ENCODE measurements around the gene CYP1A1. TPM values are rescaled to one million over a fixed set of nuclear protein-coding genes. Genes with fewer than 3 reads are reported as not detected.

Gene CYP1A1
- total and polyA plus RNA-seq, 2 donors, result 0.09 to 0.11 TPM

DNA sequence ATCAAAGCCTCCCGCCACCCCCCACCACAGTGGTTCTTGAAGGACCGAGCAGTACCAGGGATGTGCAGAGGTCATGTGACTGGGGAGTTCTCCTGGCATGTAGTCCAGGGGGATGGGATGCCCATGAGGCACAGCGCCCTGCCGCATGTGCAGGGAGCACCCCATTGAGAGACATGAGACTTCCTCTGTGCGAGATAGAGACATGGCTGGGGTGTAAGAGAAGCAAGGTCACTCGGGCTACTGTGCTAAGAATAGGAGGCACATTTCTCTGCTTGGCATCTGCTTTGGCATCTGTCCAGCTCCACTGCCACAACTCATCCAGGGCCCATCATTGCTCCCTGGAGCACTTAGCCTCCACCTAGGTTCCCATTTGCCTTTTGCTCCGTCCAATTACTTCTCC lies 2.4 kb upstream of the CYP1A1 start:
- WGBS, result 90% methylated on average over 7 of the region's 7 CpGs
- peaks cover 35 to 55% of the 10 kb centered on the region in 2 donors for H3K27me3 ChIP-seq (ENCODE audit: control insufficient read depth in 2 of 2, insufficient read depth in 1 of 2, low read length in 1 of 2)
- DNase-seq (ENCODE audit: low read depth in 6 of 9, low spot score in 9 of 9), result no peak

DNA sequence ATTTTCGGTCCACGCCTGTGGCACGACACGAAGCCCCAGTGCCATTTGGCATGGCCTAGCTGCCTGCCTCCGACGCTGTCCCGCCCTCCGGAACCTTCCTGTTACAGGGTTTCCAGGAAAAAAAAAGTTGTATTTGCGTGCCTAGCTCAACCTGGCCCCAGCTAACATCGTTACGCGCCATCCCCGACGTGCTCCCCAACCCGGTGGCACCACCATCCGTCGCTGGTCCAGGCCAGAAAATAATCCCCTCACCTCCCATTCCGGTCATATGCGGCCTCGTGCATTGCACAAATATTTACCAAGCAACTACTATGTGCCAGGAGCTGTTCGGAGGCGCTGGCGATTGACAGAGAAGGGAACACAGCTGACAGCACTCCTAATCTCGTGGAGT lies 1.4 kb upstream of the CYP1A1 start:
- DNase-seq (ENCODE audit: low read depth in 6 of 9, low spot score in 9 of 9), result no peak
- Histone ChIP-seq H3K27ac (ENCODE audit: low read depth in 1 of 2, low read length in 1 of 2) (no peak overlapping the region), H3K4me1 (ENCODE audit: control insufficient read depth in 2 of 2, insufficient read depth in 2 of 2, low read length in 2 of 2) (peaks cover 2 to 10% of the 10 kb centered on the region in 2 donors), H3K27me3 (ENCODE audit: control insufficient read depth in 2 of 2, insufficient read depth in 1 of 2, low read length in 1 of 2) (peaks cover 35 to 56% of the 10 kb centered on the region in 2 donors), H3K9me3 (ENCODE audit: control insufficient read depth in 2 of 2, insufficient read depth in 1 of 2, low read length in 1 of 2) (peaks cover 0 to 4% of the 10 kb centered on the region in 2 donors), H3K36me3 (ENCODE audit: control insufficient read depth in 2 of 2, insufficient read depth in 2 of 2, low read length in 1 of 2) (no peaks in the 10 kb centered on the region), H3K4me3 (ENCODE audit: low read length in 2 of 2) (peak overlapping the region in 1 of 2 donors; percentile 49)
- WGBS, result 54% methylated on average over 24 of the region's 24 CpGs

More for the DNA sequence above, 2.4 kb upstream of the CYP1A1 start:
- no peak overlapping the region for H3K27ac ChIP-seq (ENCODE audit: low read depth in 1 of 2, low read length in 1 of 2)
- H3K4me3 ChIP-seq (ENCODE audit: low read length in 2 of 2), result no peak overlapping the region
- no peaks in the 10 kb centered on the region for H3K36me3 ChIP-seq (ENCODE audit: control insufficient read depth in 2 of 2, insufficient read depth in 2 of 2, low read length in 1 of 2)
- H3K4me1 ChIP-seq (ENCODE audit: control insufficient read depth in 2 of 2, insufficient read depth in 2 of 2, low read length in 2 of 2), result peaks cover 2 to 10% of the 10 kb centered on the region in 2 donors
- H3K9me3 ChIP-seq (ENCODE audit: control insufficient read depth in 2 of 2, insufficient read depth in 1 of 2, low read length in 1 of 2), result peaks cover 0 to 4% of the 10 kb centered on the region in 2 donors

DNA sequence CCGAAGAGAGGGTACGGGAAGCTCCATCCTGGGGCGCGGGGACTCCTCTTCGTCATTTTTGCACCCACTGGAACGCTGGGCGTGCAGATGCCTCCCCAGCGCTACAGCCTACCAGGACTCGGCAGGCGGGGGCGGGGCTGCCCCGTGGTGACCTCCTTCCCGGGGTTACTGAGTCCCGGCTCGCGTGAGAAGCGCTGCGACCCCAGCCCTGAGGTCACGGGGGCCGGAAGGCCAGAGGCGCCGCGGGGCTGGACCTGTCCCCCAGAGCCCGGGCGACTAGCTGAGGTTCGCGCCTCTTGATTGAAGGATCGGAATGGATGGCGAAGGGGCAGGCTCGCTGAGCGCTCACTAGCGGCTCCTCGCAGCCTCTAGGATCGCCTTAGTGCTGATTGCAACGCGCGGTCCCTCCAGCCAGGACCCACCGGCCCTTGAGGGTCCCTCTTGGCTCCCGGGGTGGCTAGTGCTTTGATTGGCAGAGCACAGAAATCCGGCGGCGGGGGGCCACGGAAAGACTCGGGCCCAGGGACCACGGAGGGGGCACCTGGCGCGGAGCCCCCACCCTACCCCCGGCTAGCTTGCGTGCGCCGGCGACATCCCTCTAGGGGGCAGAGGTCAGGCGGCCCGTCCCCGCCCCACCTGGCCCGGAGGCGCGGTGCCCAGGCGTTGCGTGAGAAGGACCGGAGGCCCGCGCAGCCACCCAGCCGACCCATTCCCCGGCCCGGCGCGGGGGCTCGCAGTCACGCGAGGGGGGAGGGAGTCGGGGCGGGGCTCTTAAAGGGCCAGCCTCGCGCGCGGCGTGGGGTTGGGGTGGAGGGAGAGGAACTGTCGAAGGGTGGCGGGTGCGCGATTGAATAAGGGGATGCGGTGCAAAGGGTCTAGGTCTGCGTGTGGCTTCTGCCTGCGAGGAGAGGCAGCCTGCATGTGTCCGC lies 781 bp upstream of the CYP1A1 start:
- peak overlapping the region; percentile 24 to 49 for H3K4me3 ChIP-seq (ENCODE audit: low read length in 2 of 2)
- WGBS, result 4% methylated on average over 86 of the region's 86 CpGs
- no peak overlapping the region for H3K27ac ChIP-seq (ENCODE audit: low read depth in 1 of 2, low read length in 1 of 2)
- peaks cover 35 to 56% of the 10 kb centered on the region in 2 donors for H3K27me3 ChIP-seq (ENCODE audit: control insufficient read depth in 2 of 2, insufficient read depth in 1 of 2, low read length in 1 of 2)
- no peaks in the 10 kb centered on the region for H3K36me3 ChIP-seq (ENCODE audit: control insufficient read depth in 2 of 2, insufficient read depth in 2 of 2, low read length in 1 of 2)
- H3K9me3 ChIP-seq (ENCODE audit: control insufficient read depth in 2 of 2, insufficient read depth in 1 of 2, low read length in 1 of 2), result peaks cover 0 to 4% of the 10 kb centered on the region in 2 donors
- no peak for DNase-seq (ENCODE audit: low read depth in 6 of 9, low spot score in 9 of 9)
- H3K4me1 ChIP-seq (ENCODE audit: control insufficient read depth in 2 of 2, insufficient read depth in 2 of 2, low read length in 2 of 2), result peaks cover 2 to 10% of the 10 kb centered on the region in 2 donors

- no peak for DNase-seq (ENCODE audit: low read depth in 6 of 9, low spot score in 9 of 9)
These were observed 631 bp downstream of the CYP1A1 start for GRCh38 chr15:74724570-74725224.

GRCh38 chr15:74723754-74724334 lies 1.5 kb downstream of the CYP1A1 start:
- 93% methylated on average over 1 of the region's 1 CpG for WGBS
- H3K4me1 ChIP-seq (ENCODE audit: control insufficient read depth in 2 of 2, insufficient read depth in 2 of 2, low read length in 2 of 2), result peaks cover 2 to 10% of the 10 kb centered on the region in 2 donors
- no peak overlapping the region for H3K27ac ChIP-seq (ENCODE audit: low read depth in 1 of 2, low read length in 1 of 2)
- H3K9me3 ChIP-seq (ENCODE audit: control insufficient read depth in 2 of 2, insufficient read depth in 1 of 2, low read length in 1 of 2), result peaks cover 0 to 4% of the 10 kb centered on the region in 2 donors
- H3K27me3 ChIP-seq (ENCODE audit: control insufficient read depth in 2 of 2, insufficient read depth in 1 of 2, low read length in 1 of 2), result peaks cover 35 to 58% of the 10 kb centered on the region in 2 donors
- H3K36me3 ChIP-seq (ENCODE audit: control insufficient read depth in 2 of 2, insufficient read depth in 2 of 2, low read length in 1 of 2), result no peaks in the 10 kb centered on the region
- DNase-seq (ENCODE audit: low read depth in 6 of 9, low spot score in 9 of 9), result peak in 7 of 9 donors; percentile 7 to 53 (median 12)
- H3K4me3 ChIP-seq (ENCODE audit: low read length in 2 of 2), result no peak overlapping the region

More at GRCh38 chr15:74724570-74725224, 631 bp downstream of the CYP1A1 start:
- H3K9me3 ChIP-seq (ENCODE audit: control insufficient read depth in 2 of 2, insufficient read depth in 1 of 2, low read length in 1 of 2), result peaks cover 0 to 4% of the 10 kb centered on the region in 2 donors
- H3K36me3 ChIP-seq (ENCODE audit: control insufficient read depth in 2 of 2, insufficient read depth in 2 of 2, low read length in 1 of 2), result no peaks in the 10 kb centered on the region
- no peak overlapping the region for H3K4me3 ChIP-seq (ENCODE audit: low read length in 2 of 2)
- peaks cover 35 to 58% of the 10 kb centered on the region in 2 donors for H3K27me3 ChIP-seq (ENCODE audit: control insufficient read depth in 2 of 2, insufficient read depth in 1 of 2, low read length in 1 of 2)
- H3K4me1 ChIP-seq (ENCODE audit: control insufficient read depth in 2 of 2, insufficient read depth in 2 of 2, low read length in 2 of 2), result peaks cover 2 to 10% of the 10 kb centered on the region in 2 donors
- H3K27ac ChIP-seq (ENCODE audit: low read depth in 1 of 2, low read length in 1 of 2), result no peak overlapping the region

- DNase-seq (ENCODE audit: low read depth in 6 of 9, low spot score in 9 of 9), result no peak
- Histone ChIP-seq H3K36me3 (ENCODE audit: control insufficient read depth in 2 of 2, insufficient read depth in 2 of 2, low read length in 1 of 2) (no peaks in the 10 kb centered on the region), H3K4me3 (ENCODE audit: low read length in 2 of 2) (no peak overlapping the region), H3K27ac (ENCODE audit: low read depth in 1 of 2, low read length in 1 of 2) (no peak overlapping the region), H3K4me1 (ENCODE audit: control insufficient read depth in 2 of 2, insufficient read depth in 2 of 2, low read length in 2 of 2) (peaks cover 2 to 10% of the 10 kb centered on the region in 2 donors), H3K27me3 (ENCODE audit: control insufficient read depth in 2 of 2, insufficient read depth in 1 of 2, low read length in 1 of 2) (peaks cover 35 to 56% of the 10 kb centered on the region in 2 donors), H3K9me3 (ENCODE audit: control insufficient read depth in 2 of 2, insufficient read depth in 1 of 2, low read length in 1 of 2) (peaks cover 0 to 4% of the 10 kb centered on the region in 2 donors)
- 90% methylated on average over 1 of the region's 1 CpG for WGBS
These were observed 2.1 kb downstream of the CYP1A1 start for GRCh38 chr15:74723187-74723586.

GRCh38 chr15:74722591-74722990 lies 2.7 kb downstream of the CYP1A1 start:
- peaks cover 0 to 4% of the 10 kb centered on the region in 2 donors for H3K9me3 ChIP-seq (ENCODE audit: control insufficient read depth in 2 of 2, insufficient read depth in 1 of 2, low read length in 1 of 2)
- 97% methylated on average over 13 of the region's 13 CpGs for WGBS

DNA sequence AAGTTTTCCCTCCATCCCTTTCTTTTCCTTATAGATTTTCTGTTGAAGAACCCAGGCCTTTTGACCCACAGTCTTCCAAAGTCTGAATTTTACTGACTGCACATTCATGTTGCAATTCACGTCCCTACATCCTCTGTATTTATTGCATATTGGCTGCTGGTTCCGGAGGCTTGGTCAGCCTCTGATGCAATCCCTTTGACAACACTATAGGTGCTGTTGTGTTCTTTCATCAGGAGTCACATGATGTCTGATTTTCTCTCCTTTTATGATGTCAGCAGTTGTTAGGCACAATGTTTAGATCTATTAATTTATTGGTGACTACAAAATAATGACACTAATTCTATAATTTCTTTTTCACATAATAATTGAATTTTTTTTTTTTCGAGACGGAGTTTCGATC lies 8.7 kb downstream of the CYP1A1 start:
- no peak overlapping the region for H3K4me3 ChIP-seq (ENCODE audit: low read length in 2 of 2)
- H3K36me3 ChIP-seq (ENCODE audit: control insufficient read depth in 2 of 2, insufficient read depth in 2 of 2, low read length in 1 of 2), result no peaks in the 10 kb centered on the region
- no peak overlapping the region for H3K27ac ChIP-seq (ENCODE audit: low read depth in 1 of 2, low read length in 1 of 2)
- H3K4me1 ChIP-seq (ENCODE audit: control insufficient read depth in 2 of 2, insufficient read depth in 2 of 2, low read length in 2 of 2), result no peaks in the 10 kb centered on the region
- peaks cover 0 to 4% of the 10 kb centered on the region in 2 donors for H3K27me3 ChIP-seq (ENCODE audit: control insufficient read depth in 2 of 2, insufficient read depth in 1 of 2, low read length in 1 of 2)
- 94% methylated on average over 5 of the region's 5 CpGs for WGBS
- no peak for DNase-seq (ENCODE audit: low read depth in 6 of 9, low spot score in 9 of 9)
- H3K9me3 ChIP-seq (ENCODE audit: control insufficient read depth in 2 of 2, insufficient read depth in 1 of 2, low read length in 1 of 2), result no peaks in the 10 kb centered on the region

More at GRCh38 chr15:74722591-74722990, 2.7 kb downstream of the CYP1A1 start:
- Histone ChIP-seq H3K36me3 (ENCODE audit: control insufficient read depth in 2 of 2, insufficient read depth in 2 of 2, low read length in 1 of 2) (no peaks in the 10 kb centered on the region), H3K4me3 (ENCODE audit: low read length in 2 of 2) (no peak overlapping the region), H3K27ac (ENCODE audit: low read depth in 1 of 2, low read length in 1 of 2) (no peak overlapping the region), H3K27me3 (ENCODE audit: control insufficient read depth in 2 of 2, insufficient read depth in 1 of 2, low read length in 1 of 2) (peaks cover 33 to 50% of the 10 kb centered on the region in 2 donors), H3K4me1 (ENCODE audit: control insufficient read depth in 2 of 2, insufficient read depth in 2 of 2, low read length in 2 of 2) (peaks cover 2 to 10% of the 10 kb centered on the region in 2 donors)
- DNase-seq (ENCODE audit: low read depth in 6 of 9, low spot score in 9 of 9), result no peak

Data from thymus (tissue), 11 donors.